ENCODE data around the gene SPRR2B. TPM values are rescaled to one million over a fixed set of nuclear protein-coding genes. Genes with fewer than 3 reads are reported as not detected.

The SPRR2B gene
- total and polyA plus RNA-seq, 2 donors (not counting 1 experiment from before 2014, with no cell fraction given), result not detected

DNA sequence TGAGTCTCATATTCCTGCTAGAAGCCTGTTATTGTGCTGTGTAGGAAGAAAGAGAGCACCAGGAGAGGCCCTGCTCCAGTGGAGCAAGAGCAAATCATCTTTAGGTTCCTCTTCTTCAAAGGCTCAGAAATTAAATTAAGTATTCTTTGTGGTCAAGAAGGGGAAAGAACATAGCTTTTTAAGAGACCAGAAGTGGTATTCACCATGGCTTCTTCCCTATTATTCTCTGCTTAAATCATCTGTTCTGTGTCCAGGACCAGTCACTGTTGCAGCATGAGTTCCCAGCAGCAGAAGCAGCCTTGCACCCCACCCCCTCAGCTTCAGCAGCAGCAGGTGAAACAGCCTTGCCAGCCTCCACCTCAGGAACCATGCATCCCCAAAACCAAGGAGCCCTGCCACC lies 39.3 kb downstream of the SPRR2B start:
- no peaks in the 10 kb centered on the region for H3K27me3 ChIP-seq (ENCODE audit: control insufficient read depth, insufficient read depth, low read length)
- H3K4me1 ChIP-seq (ENCODE audit: control insufficient read depth, extremely low read depth, insufficient read depth, low read length), result no peaks in the 10 kb centered on the region
- H3K27ac ChIP-seq (ENCODE audit: insufficient read depth, low read length), result no peak overlapping the region
- H3K9me3 ChIP-seq (ENCODE audit: control insufficient read depth, insufficient read depth, low read depth, low read length), result no peaks in the 10 kb centered on the region
- no peak overlapping the region for H3K4me3 ChIP-seq (replicated peaks in 1 of 4; ENCODE audit: control extremely low read depth in 1 of 4, insufficient read depth in 1 of 4, low read depth in 3 of 4, low read length in 4 of 4)
- H3K36me3 ChIP-seq (ENCODE audit: control insufficient read depth, insufficient read depth, low read length), result no peaks in the 10 kb centered on the region
- no peaks in the 10 kb centered on the region for H4K20me1 ChIP-seq (ENCODE audit: control insufficient read depth, extremely low read depth, insufficient read depth, low read length)
- H2AFZ ChIP-seq (ENCODE audit: low read length), result no peak overlapping the region
- TF ChIP-seq, protein P1, sequence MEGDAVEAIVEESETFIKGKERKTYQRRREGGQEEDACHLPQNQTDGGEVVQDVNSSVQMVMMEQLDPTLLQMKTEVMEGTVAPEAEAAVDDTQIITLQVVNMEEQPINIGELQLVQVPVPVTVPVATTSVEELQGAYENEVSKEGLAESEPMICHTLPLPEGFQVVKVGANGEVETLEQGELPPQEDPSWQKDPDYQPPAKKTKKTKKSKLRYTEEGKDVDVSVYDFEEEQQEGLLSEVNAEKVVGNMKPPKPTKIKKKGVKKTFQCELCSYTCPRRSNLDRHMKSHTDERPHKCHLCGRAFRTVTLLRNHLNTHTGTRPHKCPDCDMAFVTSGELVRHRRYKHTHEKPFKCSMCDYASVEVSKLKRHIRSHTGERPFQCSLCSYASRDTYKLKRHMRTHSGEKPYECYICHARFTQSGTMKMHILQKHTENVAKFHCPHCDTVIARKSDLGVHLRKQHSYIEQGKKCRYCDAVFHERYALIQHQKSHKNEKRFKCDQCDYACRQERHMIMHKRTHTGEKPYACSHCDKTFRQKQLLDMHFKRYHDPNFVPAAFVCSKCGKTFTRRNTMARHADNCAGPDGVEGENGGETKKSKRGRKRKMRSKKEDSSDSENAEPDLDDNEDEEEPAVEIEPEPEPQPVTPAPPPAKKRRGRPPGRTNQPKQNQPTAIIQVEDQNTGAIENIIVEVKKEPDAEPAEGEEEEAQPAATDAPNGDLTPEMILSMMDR (conservative IDR thresholded peaks at IDR 0.05 in 1 of 2, IDR thresholded peaks at IDR 0.05 in 1 of 2; ENCODE audit: low read depth in 1 of 2, low read length in 2 of 2), result no peak
- TF ChIP-seq EZH2 (IDR thresholded peaks at IDR 0.05; ENCODE audit: low read length, missing control alignments), result no peak
- H3K9ac ChIP-seq (ENCODE audit: insufficient read depth, low read length), result no peak overlapping the region
- no peak overlapping the region for H3K4me2 ChIP-seq (ENCODE audit: extremely low read depth, insufficient read depth, low read length)
- H3K79me2 ChIP-seq (ENCODE audit: control insufficient read depth, insufficient read depth, low read length), result no peaks in the 10 kb centered on the region
- DNase-seq (ENCODE audit: low read depth in 2 of 2), result no peak

DNA sequence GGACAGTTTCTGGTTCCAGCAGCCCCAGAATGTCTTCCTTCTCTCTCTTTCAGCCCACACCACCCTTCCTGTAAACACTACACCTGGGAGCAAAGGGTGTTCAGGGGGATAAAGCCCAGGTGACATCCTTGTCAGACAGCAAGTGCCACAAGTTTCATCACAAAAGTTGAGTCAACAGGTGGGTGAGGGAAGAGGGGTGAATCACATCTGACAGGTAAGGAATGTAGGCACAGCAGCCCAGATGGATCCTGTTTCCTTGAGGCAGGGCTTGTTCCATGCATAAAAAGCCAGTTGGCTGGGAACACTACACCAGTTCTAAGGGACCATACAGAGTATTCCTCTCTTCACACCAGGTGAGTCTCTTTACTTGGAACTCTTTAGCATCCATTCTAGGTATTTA lies 40.5 kb downstream of the SPRR2B start, which contains the start of gene SPRR1B:
SPRR1B (plus strand) TSS at position 309 of the 400 bp plus-strand sequence. CDS start 1,143 bp downstream, outside the sequence.
- no peak for DNase-seq (ENCODE audit: low read depth in 2 of 2)
- Histone ChIP-seq H3K36me3 (ENCODE audit: control insufficient read depth, insufficient read depth, low read length) (no peaks in the 10 kb centered on the region), H3K27me3 (ENCODE audit: control insufficient read depth, insufficient read depth, low read length) (no peaks in the 10 kb centered on the region), H3K9ac (ENCODE audit: insufficient read depth, low read length) (no peak within 1 kb of the TSS), H3K79me2 (ENCODE audit: control insufficient read depth, insufficient read depth, low read length) (no peaks in the 10 kb centered on the region), H3K27ac (ENCODE audit: insufficient read depth, low read length) (no peak within 1 kb of the TSS), H3K9me3 (ENCODE audit: control insufficient read depth, insufficient read depth, low read depth, low read length) (no peaks in the 10 kb centered on the region), H3K4me1 (ENCODE audit: control insufficient read depth, extremely low read depth, insufficient read depth, low read length) (no peaks in the 10 kb centered on the region), H3K4me3 (replicated peaks in 1 of 4; ENCODE audit: control extremely low read depth in 1 of 4, insufficient read depth in 1 of 4, low read depth in 3 of 4, low read length in 4 of 4) (no peak within 1 kb of the TSS), H4K20me1 (ENCODE audit: control insufficient read depth, extremely low read depth, insufficient read depth, low read length) (no peaks in the 10 kb centered on the region), H3K4me2 (ENCODE audit: extremely low read depth, insufficient read depth, low read length) (no peak within 1 kb of the TSS), H2AFZ (ENCODE audit: low read length) (no peak within 1 kb of the TSS)
- no peak for TF ChIP-seq EZH2 (IDR thresholded peaks at IDR 0.05; ENCODE audit: low read length, missing control alignments)
- TF ChIP-seq, protein P1 (conservative IDR thresholded peaks at IDR 0.05 in 1 of 2, IDR thresholded peaks at IDR 0.05 in 1 of 2; ENCODE audit: low read depth in 1 of 2, low read length in 2 of 2), result no peak

DNA sequence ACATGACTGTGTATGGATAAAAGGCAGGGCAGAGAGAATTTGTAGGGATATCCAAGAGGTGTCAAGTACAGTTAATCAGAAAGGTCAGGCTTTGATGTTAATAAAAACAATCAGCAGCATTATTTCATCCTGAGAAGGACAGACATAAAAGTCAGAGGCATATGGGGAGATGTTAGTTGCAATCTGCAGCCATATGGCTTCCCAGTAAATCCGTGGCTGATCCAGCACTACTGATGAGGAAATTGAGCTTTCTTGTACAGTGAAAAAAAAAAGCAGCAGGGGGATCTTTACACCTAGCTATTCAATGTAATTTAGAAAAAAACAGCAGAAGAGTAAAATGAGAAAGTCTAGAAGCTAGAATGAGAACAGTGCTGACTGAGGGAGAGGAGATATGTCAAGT lies 42.6 kb downstream of the SPRR2B start:
- H3K36me3 ChIP-seq (ENCODE audit: control insufficient read depth, insufficient read depth, low read length), result no peaks in the 10 kb centered on the region
- no peak overlapping the region for H3K27ac ChIP-seq (ENCODE audit: insufficient read depth, low read length)
- H4K20me1 ChIP-seq (ENCODE audit: control insufficient read depth, extremely low read depth, insufficient read depth, low read length), result no peaks in the 10 kb centered on the region
- no peaks in the 10 kb centered on the region for H3K4me1 ChIP-seq (ENCODE audit: control insufficient read depth, extremely low read depth, insufficient read depth, low read length)
- TF ChIP-seq, protein P1 (conservative IDR thresholded peaks at IDR 0.05 in 1 of 2, IDR thresholded peaks at IDR 0.05 in 1 of 2; ENCODE audit: low read depth in 1 of 2, low read length in 2 of 2), result no peak
- no peak for TF ChIP-seq EZH2 (IDR thresholded peaks at IDR 0.05; ENCODE audit: low read length, missing control alignments)
- no peak for DNase-seq (ENCODE audit: low read depth in 2 of 2)
- H3K79me2 ChIP-seq (ENCODE audit: control insufficient read depth, insufficient read depth, low read length), result no peaks in the 10 kb centered on the region
- H3K9ac ChIP-seq (ENCODE audit: insufficient read depth, low read length), result no peak overlapping the region
- H3K4me3 ChIP-seq (replicated peaks in 1 of 4; ENCODE audit: control extremely low read depth in 1 of 4, insufficient read depth in 1 of 4, low read depth in 3 of 4, low read length in 4 of 4), result no peak overlapping the region
- no peaks in the 10 kb centered on the region for H3K27me3 ChIP-seq (ENCODE audit: control insufficient read depth, insufficient read depth, low read length)
- no peaks in the 10 kb centered on the region for H3K9me3 ChIP-seq (ENCODE audit: control insufficient read depth, insufficient read depth, low read depth, low read length)
- no peak overlapping the region for H3K4me2 ChIP-seq (ENCODE audit: extremely low read depth, insufficient read depth, low read length)
- no peak overlapping the region for H2AFZ ChIP-seq (ENCODE audit: low read length)
